MM.1S (cell line): ENCODE results near the gene CNTN5.

ENCODE experiments used
- EZH2 ChIP-seq: fragments of 300-600 bp; sonication (generic); optimal IDR thresholded peaks from 2 replicates; pipeline ENCODE3; 2017; ENCODE audit warnings: low read depth, mild to moderate bottlenecking, antibody characterized with exemption, low read length, mixed read lengths
- TF ChIP-seq, protein P1 (sequence below): fragments of 300-600 bp; sonication (generic); IDR thresholded peaks from 2 replicates; pipeline ENCODE4 v1.5.1; 2016; ENCODE audit warnings: antibody characterized with exemption, low read length, mixed read lengths

DNA sequence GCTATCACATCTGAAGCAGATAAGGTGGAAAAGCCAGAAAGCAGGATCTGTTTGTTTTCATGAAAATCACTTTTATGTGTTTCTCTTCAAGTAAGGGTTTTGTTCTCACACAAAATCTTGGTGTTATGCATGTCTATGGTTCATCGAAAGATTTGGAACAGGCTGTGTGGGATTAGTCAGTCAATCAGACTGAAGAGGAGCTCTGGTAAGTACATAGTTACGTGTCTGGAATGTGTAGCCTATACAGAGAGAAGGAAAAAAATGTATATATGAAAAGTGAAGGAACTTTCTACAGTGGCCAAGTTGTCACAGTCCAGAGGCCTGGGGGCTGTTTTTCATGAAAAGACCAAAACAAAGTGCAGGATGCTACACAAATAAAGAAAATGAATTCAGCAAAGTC lies 156.7 kb downstream of the CNTN5 start:
- TF ChIP-seq, protein P1, sequence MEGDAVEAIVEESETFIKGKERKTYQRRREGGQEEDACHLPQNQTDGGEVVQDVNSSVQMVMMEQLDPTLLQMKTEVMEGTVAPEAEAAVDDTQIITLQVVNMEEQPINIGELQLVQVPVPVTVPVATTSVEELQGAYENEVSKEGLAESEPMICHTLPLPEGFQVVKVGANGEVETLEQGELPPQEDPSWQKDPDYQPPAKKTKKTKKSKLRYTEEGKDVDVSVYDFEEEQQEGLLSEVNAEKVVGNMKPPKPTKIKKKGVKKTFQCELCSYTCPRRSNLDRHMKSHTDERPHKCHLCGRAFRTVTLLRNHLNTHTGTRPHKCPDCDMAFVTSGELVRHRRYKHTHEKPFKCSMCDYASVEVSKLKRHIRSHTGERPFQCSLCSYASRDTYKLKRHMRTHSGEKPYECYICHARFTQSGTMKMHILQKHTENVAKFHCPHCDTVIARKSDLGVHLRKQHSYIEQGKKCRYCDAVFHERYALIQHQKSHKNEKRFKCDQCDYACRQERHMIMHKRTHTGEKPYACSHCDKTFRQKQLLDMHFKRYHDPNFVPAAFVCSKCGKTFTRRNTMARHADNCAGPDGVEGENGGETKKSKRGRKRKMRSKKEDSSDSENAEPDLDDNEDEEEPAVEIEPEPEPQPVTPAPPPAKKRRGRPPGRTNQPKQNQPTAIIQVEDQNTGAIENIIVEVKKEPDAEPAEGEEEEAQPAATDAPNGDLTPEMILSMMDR: no peak
- no peak for TF ChIP-seq EZH2
